MM.1S (cell line): ENCODE data around the gene TASP1.

Experiments used
- EZH2phosphoT487 ChIP-seq: fragments of 300-600 bp; sonication (generic); IDR thresholded peaks from 2 replicates; pipeline ENCODE4 v1.6.1; 2018; ENCODE audit warnings: antibody characterized with exemption, low read length
- TF ChIP-seq, protein P1 (sequence below): fragments of 300-600 bp; sonication (generic); IDR thresholded peaks from 2 replicates; pipeline ENCODE4 v1.5.1; 2016; ENCODE audit warnings: antibody characterized with exemption, low read length, mixed read lengths

DNA sequence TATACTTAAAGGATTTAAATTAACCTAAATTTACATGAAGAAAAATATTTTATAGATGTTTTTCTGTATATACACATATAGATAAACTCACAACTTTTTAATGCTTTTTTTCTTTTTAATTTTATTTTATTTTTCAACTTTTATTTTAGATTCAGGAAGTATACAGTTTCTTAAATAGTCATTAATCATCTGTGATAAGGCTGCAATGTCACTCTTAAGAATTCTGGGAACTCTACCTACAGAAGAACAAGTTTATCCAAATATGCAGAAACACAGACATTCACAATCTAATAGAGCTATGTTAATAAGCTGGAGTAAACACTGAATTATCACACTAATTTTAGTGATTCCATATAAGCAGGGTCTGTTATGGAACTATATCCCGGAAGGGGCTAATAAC is 181.2 kb downstream of the TASP1 start:
- TF ChIP-seq, protein P1, sequence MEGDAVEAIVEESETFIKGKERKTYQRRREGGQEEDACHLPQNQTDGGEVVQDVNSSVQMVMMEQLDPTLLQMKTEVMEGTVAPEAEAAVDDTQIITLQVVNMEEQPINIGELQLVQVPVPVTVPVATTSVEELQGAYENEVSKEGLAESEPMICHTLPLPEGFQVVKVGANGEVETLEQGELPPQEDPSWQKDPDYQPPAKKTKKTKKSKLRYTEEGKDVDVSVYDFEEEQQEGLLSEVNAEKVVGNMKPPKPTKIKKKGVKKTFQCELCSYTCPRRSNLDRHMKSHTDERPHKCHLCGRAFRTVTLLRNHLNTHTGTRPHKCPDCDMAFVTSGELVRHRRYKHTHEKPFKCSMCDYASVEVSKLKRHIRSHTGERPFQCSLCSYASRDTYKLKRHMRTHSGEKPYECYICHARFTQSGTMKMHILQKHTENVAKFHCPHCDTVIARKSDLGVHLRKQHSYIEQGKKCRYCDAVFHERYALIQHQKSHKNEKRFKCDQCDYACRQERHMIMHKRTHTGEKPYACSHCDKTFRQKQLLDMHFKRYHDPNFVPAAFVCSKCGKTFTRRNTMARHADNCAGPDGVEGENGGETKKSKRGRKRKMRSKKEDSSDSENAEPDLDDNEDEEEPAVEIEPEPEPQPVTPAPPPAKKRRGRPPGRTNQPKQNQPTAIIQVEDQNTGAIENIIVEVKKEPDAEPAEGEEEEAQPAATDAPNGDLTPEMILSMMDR = no peak
- no peak for TF ChIP-seq EZH2phosphoT487
